ENCODE results near the gene ZNF710. TPM values are rescaled to one million over a fixed set of nuclear protein-coding genes. Genes with fewer than 3 reads are reported as not detected.
"Not testable (repeated sequence)": the region's sequence is repeated elsewhere in the genome, so short reads cannot be mapped to it uniquely, and the experiment has no call there.

The ZNF710 gene
- total RNA-seq, 1 experiment from 2014 or later: 40.7 TPM

GRCh38 chr15:90067953-90068606, 67.0 kb downstream of the ZNF710 start:
- H4K5ac ChIP-seq (ENCODE audit: insufficient read length, low read depth, low read length): no peak overlapping the region
- no peak overlapping the region for H4K8ac ChIP-seq (replicated peaks; ENCODE audit: insufficient read length, low read depth, low read length)
- no peak overlapping the region for H3T11ph ChIP-seq (ENCODE audit: low read length)
- no peak overlapping the region for H2BK12ac ChIP-seq (ENCODE audit: insufficient read length, low read depth, low read length)
- H2AFZ ChIP-seq (ENCODE audit: low read length): no peak overlapping the region
- H3K18ac ChIP-seq (ENCODE audit: insufficient read length, low read depth, low read length): no peak overlapping the region
- no peaks in the 10 kb centered on the region for H3K9me3 ChIP-seq (ENCODE audit: control insufficient read depth, low read depth, low read length)
- no peak for DNase-seq
- H3K27ac ChIP-seq (ENCODE audit: insufficient read length, low read depth, low read length): no peak overlapping the region
- no peak overlapping the region for H2BK20ac ChIP-seq (ENCODE audit: low read depth, low read length, poor library complexity, severe bottlenecking)
- H3K36me3 Mint-ChIP-seq (ENCODE audit: insufficient read depth in 1 of 3, low read depth in 3 of 3): peaks cover 0 to 18% (median 6%) of the 10 kb centered on the region in 3 experiments; a peak in 4 of 7 replicates
- no peaks in the 10 kb centered on the region for H3K27me3 ChIP-seq (ENCODE audit: insufficient read depth, low read length)
- no peaks in the 10 kb centered on the region for H3K79me2 ChIP-seq (ENCODE audit: insufficient read depth, low read length)
- no peaks in the 10 kb centered on the region for H3K27me3 Mint-ChIP-seq (ENCODE audit: low read depth)
- no peak overlapping the region for H4K91ac ChIP-seq (ENCODE audit: insufficient read length, low read depth, low read length)
- no peak overlapping the region for H2BK5ac ChIP-seq (ENCODE audit: insufficient read length, low read length)
- no peak overlapping the region for H2BK120ac ChIP-seq (ENCODE audit: low read depth, low read length, poor library complexity, severe bottlenecking)
- H2BK15ac ChIP-seq (ENCODE audit: low read depth, low read length): no peak overlapping the region
- no CpG with 5 or more reads among the region's 37 CpGs for WGBS (ENCODE audit: extremely low coverage, insufficient read length, low lambda C conversion rate)
- H3K4ac ChIP-seq (ENCODE audit: low read depth, low read length): no peak overlapping the region
- H3K14ac ChIP-seq (ENCODE audit: insufficient read depth, low read length): no peak overlapping the region
- no peak overlapping the region for H3K56ac ChIP-seq (ENCODE audit: insufficient read length, low read depth, low read length)
- TF ChIP-seq, protein P1, sequence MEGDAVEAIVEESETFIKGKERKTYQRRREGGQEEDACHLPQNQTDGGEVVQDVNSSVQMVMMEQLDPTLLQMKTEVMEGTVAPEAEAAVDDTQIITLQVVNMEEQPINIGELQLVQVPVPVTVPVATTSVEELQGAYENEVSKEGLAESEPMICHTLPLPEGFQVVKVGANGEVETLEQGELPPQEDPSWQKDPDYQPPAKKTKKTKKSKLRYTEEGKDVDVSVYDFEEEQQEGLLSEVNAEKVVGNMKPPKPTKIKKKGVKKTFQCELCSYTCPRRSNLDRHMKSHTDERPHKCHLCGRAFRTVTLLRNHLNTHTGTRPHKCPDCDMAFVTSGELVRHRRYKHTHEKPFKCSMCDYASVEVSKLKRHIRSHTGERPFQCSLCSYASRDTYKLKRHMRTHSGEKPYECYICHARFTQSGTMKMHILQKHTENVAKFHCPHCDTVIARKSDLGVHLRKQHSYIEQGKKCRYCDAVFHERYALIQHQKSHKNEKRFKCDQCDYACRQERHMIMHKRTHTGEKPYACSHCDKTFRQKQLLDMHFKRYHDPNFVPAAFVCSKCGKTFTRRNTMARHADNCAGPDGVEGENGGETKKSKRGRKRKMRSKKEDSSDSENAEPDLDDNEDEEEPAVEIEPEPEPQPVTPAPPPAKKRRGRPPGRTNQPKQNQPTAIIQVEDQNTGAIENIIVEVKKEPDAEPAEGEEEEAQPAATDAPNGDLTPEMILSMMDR (conservative IDR thresholded peaks at IDR 0.05): no peak
- H3K9ac ChIP-seq (ENCODE audit: extremely low read depth, insufficient read length, low read length): no peak overlapping the region
- no peak overlapping the region for H3K4me2 ChIP-seq (ENCODE audit: insufficient read depth, insufficient read length, low read length)
- no peaks in the 10 kb centered on the region for H3K9me3 Mint-ChIP-seq
- no peak overlapping the region for H3K4me3 Mint-ChIP-seq
- no peak overlapping the region for H2AK5ac ChIP-seq (ENCODE audit: insufficient read length, low read length)
- H4K20me1 ChIP-seq (ENCODE audit: control insufficient read depth, insufficient read depth, insufficient read length): no peaks in the 10 kb centered on the region
- H3K23me2 ChIP-seq (ENCODE audit: insufficient read length, low read depth, low read length, poor library complexity, severe bottlenecking): no peaks in the 10 kb centered on the region
- no peaks in the 10 kb centered on the region for H3K79me1 ChIP-seq (ENCODE audit: insufficient read depth, low read depth, low read length, poor library complexity, severe bottlenecking)
- peaks cover 15% of the 10 kb centered on the region; the same call in 1 of the 2 replicates for H3K4me1 ChIP-seq (ENCODE audit: insufficient read depth, low read length)
- peaks cover 15 to 18% of the 10 kb centered on the region in 2 experiments for H3K4me1 Mint-ChIP-seq
- no peak overlapping the region for H3K23ac ChIP-seq (ENCODE audit: insufficient read length, low read depth, low read length)
- no peak overlapping the region for H3K27ac Mint-ChIP-seq

DNA sequence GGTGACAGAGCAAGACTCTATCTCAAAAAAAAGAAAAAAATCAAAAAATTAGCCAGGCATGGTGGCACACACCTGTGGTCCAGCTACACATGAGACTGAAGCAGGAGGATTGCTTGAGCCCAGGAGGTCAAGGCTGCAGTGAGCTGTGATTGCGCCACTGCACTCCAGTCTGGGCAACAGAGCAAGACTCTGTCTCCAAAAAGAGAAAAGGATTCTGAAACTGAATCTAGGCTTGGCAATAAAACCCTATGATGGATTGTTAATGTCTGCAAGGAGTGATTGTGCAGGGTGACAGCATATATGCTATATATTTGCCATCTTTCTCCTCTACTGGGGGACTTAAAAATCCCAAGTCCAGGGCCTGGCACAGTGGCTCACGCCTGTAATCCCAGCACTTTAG, 69.5 kb downstream of the ZNF710 start:
- not testable (repeated sequence) for H3K4me1 ChIP-seq (ENCODE audit: insufficient read depth, low read length); H3K27ac ChIP-seq (ENCODE audit: insufficient read length, low read depth, low read length); H3K18ac ChIP-seq (ENCODE audit: insufficient read length, low read depth, low read length); H2BK120ac ChIP-seq (ENCODE audit: low read depth, low read length, poor library complexity, severe bottlenecking); H2BK5ac ChIP-seq (ENCODE audit: insufficient read length, low read length); H3K79me2 ChIP-seq (ENCODE audit: insufficient read depth, low read length); H3K9me3 Mint-ChIP-seq; H3K56ac ChIP-seq (ENCODE audit: insufficient read length, low read depth, low read length); H2BK12ac ChIP-seq (ENCODE audit: insufficient read length, low read depth, low read length); H3K4me2 ChIP-seq (ENCODE audit: insufficient read depth, insufficient read length, low read length); H3K4ac ChIP-seq (ENCODE audit: low read depth, low read length); H4K5ac ChIP-seq (ENCODE audit: insufficient read length, low read depth, low read length); H4K8ac ChIP-seq (replicated peaks; ENCODE audit: insufficient read length, low read depth, low read length); H3K27me3 Mint-ChIP-seq (ENCODE audit: low read depth); H4K20me1 ChIP-seq (ENCODE audit: control insufficient read depth, insufficient read depth, insufficient read length); H3K4me3 Mint-ChIP-seq; H3T11ph ChIP-seq (ENCODE audit: low read length); H2BK15ac ChIP-seq (ENCODE audit: low read depth, low read length); H2BK20ac ChIP-seq (ENCODE audit: low read depth, low read length, poor library complexity, severe bottlenecking); H3K9me3 ChIP-seq (ENCODE audit: control insufficient read depth, low read depth, low read length); H3K23me2 ChIP-seq (ENCODE audit: insufficient read length, low read depth, low read length, poor library complexity, severe bottlenecking); H4K91ac ChIP-seq (ENCODE audit: insufficient read length, low read depth, low read length); DNase-seq; H2AK5ac ChIP-seq (ENCODE audit: insufficient read length, low read length); H2AFZ ChIP-seq (ENCODE audit: low read length); H3K23ac ChIP-seq (ENCODE audit: insufficient read length, low read depth, low read length); H3K14ac ChIP-seq (ENCODE audit: insufficient read depth, low read length); H3K4me1 Mint-ChIP-seq; H3K79me1 ChIP-seq (ENCODE audit: insufficient read depth, low read depth, low read length, poor library complexity, severe bottlenecking); H3K9ac ChIP-seq (ENCODE audit: extremely low read depth, insufficient read length, low read length); H3K27me3 ChIP-seq (ENCODE audit: insufficient read depth, low read length)
- no CpG with 5 or more reads among the region's 2 CpGs for WGBS (ENCODE audit: extremely low coverage, insufficient read length, low lambda C conversion rate)
- H3K36me3 Mint-ChIP-seq (ENCODE audit: insufficient read depth in 1 of 3, low read depth in 3 of 3): peaks cover 0 to 28% (median 13%) of the 10 kb centered on the region in 3 experiments; a peak in 4 of 7 replicates
- peak overlapping the region in 1 of 3 experiments; percentile 52; a peak in 1 of 7 replicates for H3K27ac Mint-ChIP-seq
